WTC11 (cell line): ENCODE results near the gene CDK8.

ENCODE experiments used
- ARID4B ChIP-seq: sonication (generic); formaldehyde crosslinking; IDR thresholded peaks from 2 replicates; pipeline ENCODE4 v1.8.0; 2023; ENCODE audit warnings: missing genetic modification reagents, mild to moderate bottlenecking, borderline replicate concordance
- MAX ChIP-seq: sonication (generic); formaldehyde crosslinking; IDR thresholded peaks from 2 replicates; pipeline ENCODE4 v1.8.0; 2022; ENCODE audit warnings: mild to moderate bottlenecking, missing genetic modification reagents
- NFE2L1 ChIP-seq: sonication (generic); formaldehyde crosslinking; IDR thresholded peaks from 2 replicates; pipeline ENCODE4 v1.8.1; 2023; ENCODE audit warnings: missing genetic modification reagents
- STAT6 ChIP-seq: sonication (generic); formaldehyde crosslinking; conservative IDR thresholded peaks from 2 replicates; pipeline ENCODE4 v1.8.1; 2023; ENCODE audit warnings: mild to moderate bottlenecking, low read depth, missing genetic modification reagents, moderate library complexity
- TCF7 ChIP-seq: sonication (generic); formaldehyde crosslinking; IDR thresholded peaks from 2 replicates; pipeline ENCODE4 v1.8.0; 2022; ENCODE audit warnings: mild to moderate bottlenecking, low read depth, missing genetic modification reagents, moderate library complexity
- ZNF263 ChIP-seq: sonication (generic); formaldehyde crosslinking; IDR thresholded peaks from 2 replicates; pipeline ENCODE4 v1.8.1; 2022; ENCODE audit warnings: low read depth, mild to moderate bottlenecking, moderate library complexity, missing genetic modification reagents
- TF ChIP-seq, protein P1 (sequence below): sonication (generic); formaldehyde crosslinking; conservative IDR thresholded peaks from 2 replicates; pipeline ENCODE4 v1.8.1; 2022; ENCODE audit warnings: mild to moderate bottlenecking, missing genetic modification reagents
- TF ChIP-seq, protein P2 (sequence below): fragments of 200-600 bp; IDR thresholded peaks from 2 replicates; pipeline ENCODE4 v1.8.0; 2022; ENCODE audit warnings: antibody characterized with exemption
- TF ChIP-seq, protein P3 (sequence below): sonication (generic); formaldehyde crosslinking; IDR thresholded peaks from 2 replicates; pipeline ENCODE4 v1.8.1; 2023; ENCODE audit warnings: mild to moderate bottlenecking, missing genetic modification reagents, moderate library complexity

DNA sequence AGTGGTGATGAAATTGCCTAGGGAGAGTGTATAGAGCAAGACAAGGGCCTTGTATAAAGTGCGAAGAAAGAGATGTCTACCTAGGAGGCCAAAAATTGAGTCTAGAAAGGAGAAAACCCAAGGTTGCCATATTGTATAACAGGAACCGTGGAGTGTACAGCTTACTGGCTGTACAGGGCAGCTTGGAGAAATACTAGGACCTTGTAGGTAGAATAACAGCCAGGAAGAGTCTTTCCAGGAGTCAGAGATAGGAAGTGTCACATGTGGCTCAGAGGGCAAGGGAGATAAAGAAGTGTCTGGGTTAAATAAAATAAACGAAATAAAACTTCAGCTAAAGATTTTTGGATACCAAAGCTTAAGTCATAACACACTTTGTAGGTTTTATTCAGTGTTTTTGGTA is 12.4 kb downstream of the CDK8 start:
- TF ChIP-seq STAT6 (no peak), ZNF263 (CRISPR knock-in tag) (no peak), MAX (CRISPR knock-in tag) (no peak), ARID4B (CRISPR knock-in tag) (no peak), NFE2L1 (CRISPR knock-in tag) (no peak), TCF7 (CRISPR knock-in tag) (no peak)
- TF ChIP-seq, protein P1, sequence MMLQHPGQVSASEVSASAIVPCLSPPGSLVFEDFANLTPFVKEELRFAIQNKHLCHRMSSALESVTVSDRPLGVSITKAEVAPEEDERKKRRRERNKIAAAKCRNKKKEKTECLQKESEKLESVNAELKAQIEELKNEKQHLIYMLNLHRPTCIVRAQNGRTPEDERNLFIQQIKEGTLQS (CRISPR knock-in tag), result no peak
- TF ChIP-seq, protein P2, sequence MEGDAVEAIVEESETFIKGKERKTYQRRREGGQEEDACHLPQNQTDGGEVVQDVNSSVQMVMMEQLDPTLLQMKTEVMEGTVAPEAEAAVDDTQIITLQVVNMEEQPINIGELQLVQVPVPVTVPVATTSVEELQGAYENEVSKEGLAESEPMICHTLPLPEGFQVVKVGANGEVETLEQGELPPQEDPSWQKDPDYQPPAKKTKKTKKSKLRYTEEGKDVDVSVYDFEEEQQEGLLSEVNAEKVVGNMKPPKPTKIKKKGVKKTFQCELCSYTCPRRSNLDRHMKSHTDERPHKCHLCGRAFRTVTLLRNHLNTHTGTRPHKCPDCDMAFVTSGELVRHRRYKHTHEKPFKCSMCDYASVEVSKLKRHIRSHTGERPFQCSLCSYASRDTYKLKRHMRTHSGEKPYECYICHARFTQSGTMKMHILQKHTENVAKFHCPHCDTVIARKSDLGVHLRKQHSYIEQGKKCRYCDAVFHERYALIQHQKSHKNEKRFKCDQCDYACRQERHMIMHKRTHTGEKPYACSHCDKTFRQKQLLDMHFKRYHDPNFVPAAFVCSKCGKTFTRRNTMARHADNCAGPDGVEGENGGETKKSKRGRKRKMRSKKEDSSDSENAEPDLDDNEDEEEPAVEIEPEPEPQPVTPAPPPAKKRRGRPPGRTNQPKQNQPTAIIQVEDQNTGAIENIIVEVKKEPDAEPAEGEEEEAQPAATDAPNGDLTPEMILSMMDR, result no peak
- TF ChIP-seq, protein P3, sequence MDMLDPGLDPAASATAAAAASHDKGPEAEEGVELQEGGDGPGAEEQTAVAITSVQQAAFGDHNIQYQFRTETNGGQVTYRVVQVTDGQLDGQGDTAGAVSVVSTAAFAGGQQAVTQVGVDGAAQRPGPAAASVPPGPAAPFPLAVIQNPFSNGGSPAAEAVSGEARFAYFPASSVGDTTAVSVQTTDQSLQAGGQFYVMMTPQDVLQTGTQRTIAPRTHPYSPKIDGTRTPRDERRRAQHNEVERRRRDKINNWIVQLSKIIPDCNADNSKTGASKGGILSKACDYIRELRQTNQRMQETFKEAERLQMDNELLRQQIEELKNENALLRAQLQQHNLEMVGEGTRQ (CRISPR knock-in tag), result no peak
